Kidney (tissue), 14 donors: Measurements from ENCODE around the gene GRIPAP1. TPM values are rescaled to one million over a fixed set of nuclear protein-coding genes. Genes with fewer than 3 reads are reported as not detected.

Experiments
- DNase-seq, 5 donors: peaks; one replicate each; pipeline ENCODE4 v3.0.0-alpha.2; 2013 to 2020
- FAIRE-seq: peaks from 2 replicates; lab custom pipeline; 2012; peaks lifted over from hg19 to GRCh38; lab: Jason Lieb, UNC
- H3K27ac ChIP-seq, 2 donors: one replicate each; pipeline ENCODE4 v1.7.0; 2013; ENCODE audit warnings: low read depth in 2 of 2, low read length in 2 of 2, inconsistent platforms in 1 of 2
- H3K27me3 ChIP-seq: one replicate; pipeline ENCODE4 v1.7.1; 2013; ENCODE audit warnings: low read length, inconsistent platforms; ENCODE audit not compliant: control insufficient read depth, insufficient read depth
- H3K36me3 ChIP-seq, 3 donors: one replicate each; pipeline versions ENCODE4 v1.7.0 to v1.7.1; 2013; ENCODE audit warnings: low read length in 3 of 3, control low read depth in 1 of 3, inconsistent platforms in 1 of 3; ENCODE audit not compliant: insufficient read depth in 3 of 3, control insufficient read depth in 2 of 3
- H3K4me1 ChIP-seq, 3 donors: one replicate each; pipeline versions ENCODE4 v1.7.0 to v1.7.1; 2013; ENCODE audit warnings: low read length in 3 of 3, inconsistent platforms in 1 of 3, low read depth in 1 of 3; ENCODE audit not compliant: control insufficient read depth in 2 of 3, insufficient read depth in 2 of 3
- H3K4me3 ChIP-seq, 3 donors: one replicate each; pipeline versions ENCODE4 v1.7.0 to v1.8.1; 2013; ENCODE audit warnings: low read length in 3 of 3, control low read depth in 1 of 3, inconsistent platforms in 1 of 3
- H3K9ac ChIP-seq, 3 donors: one replicate each; pipeline versions ENCODE4 v1.7.0 to v1.7.1; 2013; ENCODE audit warnings: low read length in 3 of 3, control low read depth in 1 of 3, inconsistent platforms in 1 of 3
- H3K9me3 ChIP-seq, 3 donors: one replicate each; pipeline versions ENCODE4 v1.7.0 to v1.7.1; 2013; ENCODE audit warnings: low read length in 3 of 3, control low read depth in 1 of 3, inconsistent platforms in 1 of 3; ENCODE audit not compliant: control insufficient read depth in 2 of 3, insufficient read depth in 1 of 3
- CTCF ChIP-seq: IDR thresholded peaks from 3 replicates; pipeline ENCODE4 v1.5.1; 2012; ENCODE audit warnings: mild to moderate bottlenecking, moderate library complexity, borderline replicate concordance; ENCODE audit not compliant: insufficient read depth; ENCODE audit errors: extremely low read depth
- intact Hi-C: fragments of 100-400 bp; cut with DNase I; formaldehyde crosslinking; loops from one replicate; pipeline ENCODE4 v1.11.1; 2022
- polyA plus RNA-seq: library from polyadenylated mRNA; stranded (reverse); fragments of 350-450 nt; fragmentation: Illumina TruSeq; extraction: RNeasy Lipid Tissue Mini Kit (QIAGEN cat#74804); gene quantifications from one replicate; pipeline ENCODE4 v1.2.3, GENCODE V29; 2014; ENCODE audit warnings: low read depth, low replicate concordance; ENCODE audit not compliant: insufficient read depth
- total RNA-seq: library from RNA; stranded (reverse); fragmentation: NEBNext Ultra II Directional; extraction: Animal tissue kit (Norgen Biotek cat#: 25700); gene quantifications from one replicate; pipeline ENCODE4 v1.2.1, GENCODE V29; 2021
- donor health status: control.
- donor health status: control.
- donor health status: control.
- donor health status: control.
- donor health status: control.
- donor health status: DM: yes; HTN: yes; CAD: no.
- donor health status: Normal renal cell carcinoma (clear cell type).

Gene GRIPAP1
- total and polyA plus RNA-seq, 2 donors from 2014 or later, result 24.0 to 52.8 TPM

GRCh38 chrX:48998391-48998790 lies 3.7 kb downstream of the GRIPAP1 start:
- Histone ChIP-seq H3K27me3 (no peaks in the 10 kb centered on the region), H3K36me3 (peaks cover 4 to 11% (median 5%) of the 10 kb centered on the region in 3 donors), H3K9ac (no peak overlapping the region), H3K4me1 (peaks cover 0 to 6% (median 0%) of the 10 kb centered on the region in 3 donors), H3K4me3 (no peak overlapping the region), H3K27ac (no peak overlapping the region), H3K9me3 (no peaks in the 10 kb centered on the region)
- no peak for TF ChIP-seq CTCF
- intact Hi-C loops, result no loop called here
- DNase-seq, result no peak
- FAIRE-seq, result no peak

GRCh38 chrX:48997865-48998264 lies 4.2 kb downstream of the GRIPAP1 start:
- H3K27me3 ChIP-seq, result no peaks in the 10 kb centered on the region
- no peak overlapping the region for H3K27ac ChIP-seq
- H3K4me1 ChIP-seq, result peaks cover 0 to 6% (median 0%) of the 10 kb centered on the region in 3 donors
- intact Hi-C loops, result no loop called here
- no peak for TF ChIP-seq CTCF
- H3K9me3 ChIP-seq, result no peaks in the 10 kb centered on the region
- FAIRE-seq, result no peak
- H3K36me3 ChIP-seq, result peaks cover 5 to 11% (median 7%) of the 10 kb centered on the region in 3 donors
- H3K9ac ChIP-seq, result no peak overlapping the region
- H3K4me3 ChIP-seq, result no peak overlapping the region
- DNase-seq, result no peak

GRCh38 chrX:48997455-48997854 lies 4.6 kb downstream of the GRIPAP1 start:
- H3K4me1 ChIP-seq, result peaks cover 0 to 6% (median 0%) of the 10 kb centered on the region in 3 donors
- no peaks in the 10 kb centered on the region for H3K27me3 ChIP-seq
- H3K36me3 ChIP-seq, result peaks cover 5 to 11% (median 7%) of the 10 kb centered on the region in 3 donors
- FAIRE-seq (no peak), DNase-seq (no peak)
- H3K9me3 ChIP-seq, result no peaks in the 10 kb centered on the region
- H3K9ac ChIP-seq, result no peak overlapping the region
- H3K27ac ChIP-seq, result no peak overlapping the region
- intact Hi-C loops, result no loop called here
- no peak overlapping the region for H3K4me3 ChIP-seq
- no peak for TF ChIP-seq CTCF

- no peaks in the 10 kb centered on the region for H3K27me3 ChIP-seq
- intact Hi-C loops, result no loop called here
- peaks cover 5 to 11% (median 7%) of the 10 kb centered on the region in 3 donors for H3K36me3 ChIP-seq
- no peak overlapping the region for H3K27ac ChIP-seq
- no peak overlapping the region for H3K9ac ChIP-seq
- no peak for FAIRE-seq
- DNase-seq, result peak in 2 of 5 donors; percentile 2 to 4
- TF ChIP-seq CTCF, result no peak
- no peaks in the 10 kb centered on the region for H3K9me3 ChIP-seq
- H3K4me3 ChIP-seq, result no peak overlapping the region
- peaks cover 0 to 6% (median 0%) of the 10 kb centered on the region in 3 donors for H3K4me1 ChIP-seq
Measured at GRCh38 chrX:48996969-48997368, 5.1 kb downstream of the GRIPAP1 start.
